ENCODE data around the gene PTK6. TPM values are rescaled to one million over a fixed set of nuclear protein-coding genes. Genes with fewer than 3 reads are reported as not detected.

Gene PTK6
- total RNA-seq, 3 donors from 2014 or later = 0.16 to 2.3 (median 0.88) TPM

DNA sequence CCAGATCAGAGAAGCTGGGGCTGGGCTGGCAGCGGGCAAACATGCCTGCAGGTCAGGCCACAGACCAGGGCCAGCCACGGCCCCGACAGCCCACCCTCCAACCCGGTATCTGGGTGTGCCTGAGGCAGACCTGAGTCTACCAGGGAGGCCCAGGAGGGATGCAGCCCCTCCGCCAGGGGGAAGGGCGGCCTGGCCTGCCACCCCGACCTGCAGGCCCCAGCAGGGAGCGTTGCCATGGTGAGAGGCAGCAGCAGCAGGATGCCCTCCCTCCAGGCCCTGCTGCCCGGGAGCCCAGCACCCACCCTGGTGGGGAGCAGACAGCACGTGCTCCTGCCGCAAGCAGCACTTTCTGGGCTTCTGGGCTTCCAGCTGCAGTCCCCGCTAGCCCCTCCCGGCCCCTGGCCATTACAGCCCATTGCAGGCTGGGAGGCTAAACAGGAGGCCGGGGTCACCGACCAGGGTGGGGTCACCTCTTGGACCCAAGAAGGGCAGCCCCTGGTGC lies 34.5 kb downstream of the PTK6 start:
- TF ChIP-seq POLR2AphosphoS5 (IDR thresholded peaks at IDR 0.05) (no peak), POLR2A (IDR thresholded peaks at IDR 0.05) (no peak)
- TF ChIP-seq, protein P1, sequence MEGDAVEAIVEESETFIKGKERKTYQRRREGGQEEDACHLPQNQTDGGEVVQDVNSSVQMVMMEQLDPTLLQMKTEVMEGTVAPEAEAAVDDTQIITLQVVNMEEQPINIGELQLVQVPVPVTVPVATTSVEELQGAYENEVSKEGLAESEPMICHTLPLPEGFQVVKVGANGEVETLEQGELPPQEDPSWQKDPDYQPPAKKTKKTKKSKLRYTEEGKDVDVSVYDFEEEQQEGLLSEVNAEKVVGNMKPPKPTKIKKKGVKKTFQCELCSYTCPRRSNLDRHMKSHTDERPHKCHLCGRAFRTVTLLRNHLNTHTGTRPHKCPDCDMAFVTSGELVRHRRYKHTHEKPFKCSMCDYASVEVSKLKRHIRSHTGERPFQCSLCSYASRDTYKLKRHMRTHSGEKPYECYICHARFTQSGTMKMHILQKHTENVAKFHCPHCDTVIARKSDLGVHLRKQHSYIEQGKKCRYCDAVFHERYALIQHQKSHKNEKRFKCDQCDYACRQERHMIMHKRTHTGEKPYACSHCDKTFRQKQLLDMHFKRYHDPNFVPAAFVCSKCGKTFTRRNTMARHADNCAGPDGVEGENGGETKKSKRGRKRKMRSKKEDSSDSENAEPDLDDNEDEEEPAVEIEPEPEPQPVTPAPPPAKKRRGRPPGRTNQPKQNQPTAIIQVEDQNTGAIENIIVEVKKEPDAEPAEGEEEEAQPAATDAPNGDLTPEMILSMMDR (IDR thresholded peaks at IDR 0.05) = no peak
- intact Hi-C loops (cut with DNase I; ENCODE audit: low total_unique reads) = no loop called here
- Histone ChIP-seq H3K4me3 (no peak overlapping the region), H3K36me3 (no peaks in the 10 kb centered on the region), H3K9me3 (peaks cover 18 to 24% of the 10 kb centered on the region in 2 donors), H3K27me3 (peaks cover 7 to 70% of the 10 kb centered on the region in 2 donors), H3K4me1 (peaks cover 0 to 10% of the 10 kb centered on the region in 2 donors), H3K27ac (no peak overlapping the region)
- DNase-seq (ENCODE audit: low spot score in 2 of 2) = no peak

DNA sequence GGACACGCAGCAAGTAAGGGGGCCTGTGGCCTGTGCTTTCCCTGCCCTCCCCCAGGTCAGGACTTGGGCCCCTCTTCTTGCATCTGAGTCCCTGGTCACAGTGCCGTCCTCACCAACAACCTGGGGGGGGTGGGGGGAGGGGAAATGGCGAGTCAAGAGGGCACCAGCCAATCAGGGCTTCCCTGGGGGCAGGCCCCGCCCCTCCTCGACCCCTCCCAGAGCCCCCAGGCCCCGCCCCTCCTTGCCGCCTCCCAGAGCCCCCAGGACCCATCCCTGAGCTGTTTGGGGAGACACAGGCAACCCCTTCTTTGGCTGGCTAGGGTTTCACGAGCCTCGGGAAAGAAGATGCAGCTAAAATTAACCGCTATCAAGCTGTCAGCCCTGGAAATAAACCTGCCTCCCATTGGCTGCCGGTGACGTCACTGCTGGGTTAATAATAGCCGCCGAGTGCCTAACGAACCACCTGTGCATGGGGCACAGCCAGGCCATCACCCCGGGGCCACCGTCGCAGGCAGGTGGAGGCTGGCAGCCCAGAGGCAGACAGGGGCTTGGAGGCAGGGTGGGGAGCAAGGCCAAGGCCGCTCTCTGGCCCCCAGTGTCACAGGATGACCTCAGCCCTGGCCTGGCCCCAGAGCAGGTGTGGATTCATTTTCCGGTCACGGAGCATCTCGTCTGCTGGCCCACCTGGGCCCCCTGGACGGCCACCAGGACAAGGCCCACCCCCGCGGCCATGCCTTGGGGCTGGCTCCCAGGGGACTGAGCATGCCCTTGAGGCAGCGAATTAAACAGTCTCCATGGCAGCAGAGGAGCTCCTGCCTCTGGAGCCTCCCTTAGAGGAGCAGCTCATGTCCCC lies 35.1 kb downstream of the PTK6 start:
- intact Hi-C loops (cut with DNase I; ENCODE audit: low total_unique reads) = no loop called here
- Histone ChIP-seq H3K4me1 (peaks cover 0 to 10% of the 10 kb centered on the region in 2 donors), H3K27ac (no peak overlapping the region), H3K27me3 (peaks cover 7 to 74% of the 10 kb centered on the region in 2 donors), H3K4me3 (no peak overlapping the region), H3K36me3 (no peaks in the 10 kb centered on the region), H3K9me3 (peaks cover 18 to 24% of the 10 kb centered on the region in 2 donors)
- no peak for TF ChIP-seq POLR2A (IDR thresholded peaks at IDR 0.05)
- no peak for TF ChIP-seq POLR2AphosphoS5 (IDR thresholded peaks at IDR 0.05)
- TF ChIP-seq, protein P1 (IDR thresholded peaks at IDR 0.05) = no peak
- DNase-seq (ENCODE audit: low spot score in 2 of 2) = no peak

DNA sequence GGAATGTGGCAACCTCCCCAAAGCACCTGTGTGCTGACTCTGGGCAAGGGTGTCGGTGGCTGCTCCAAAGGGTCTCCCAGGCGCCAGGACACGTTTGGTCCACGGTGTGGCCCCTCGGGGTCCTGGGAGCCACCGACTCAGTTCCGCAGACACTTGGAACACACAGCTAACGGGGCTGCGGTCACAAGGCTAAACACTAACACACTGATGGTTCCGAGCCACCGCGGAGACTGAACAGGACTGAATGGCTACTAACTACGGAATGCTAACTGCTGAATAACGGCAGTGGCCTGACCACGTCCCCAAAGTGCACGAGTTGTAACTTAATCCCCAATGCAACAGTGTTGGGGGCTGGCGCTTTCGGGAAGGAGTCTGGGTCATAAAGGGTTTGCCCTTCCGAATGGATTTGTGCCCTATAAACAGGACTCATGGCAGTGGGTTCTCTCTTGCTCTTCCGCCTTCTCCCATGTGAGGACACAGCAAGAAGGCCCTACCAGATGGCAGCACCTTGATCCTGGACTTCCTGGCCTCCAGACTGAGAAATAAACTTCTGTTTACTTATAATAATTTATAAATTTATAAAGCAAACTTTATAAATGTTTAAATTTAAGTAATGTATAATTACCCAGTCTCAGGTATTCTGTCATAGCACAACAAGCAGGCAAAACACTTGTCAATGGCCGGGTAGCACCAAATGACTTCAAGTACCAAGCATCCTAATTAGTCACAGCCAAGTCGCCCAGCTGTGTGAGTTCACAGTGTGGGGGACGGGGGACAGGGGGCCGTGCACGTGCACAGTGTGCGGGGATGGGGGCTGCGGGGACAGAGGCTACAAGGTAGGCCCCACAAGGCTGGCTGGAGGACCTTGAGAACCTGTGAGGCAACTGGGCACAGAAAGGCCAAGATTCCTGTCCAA lies 36.0 kb downstream of the PTK6 start:
- Histone ChIP-seq H3K27ac (no peak overlapping the region), H3K4me1 (peaks cover 0 to 10% of the 10 kb centered on the region in 2 donors), H3K27me3 (peaks cover 7 to 70% of the 10 kb centered on the region in 2 donors), H3K4me3 (no peak overlapping the region), H3K36me3 (no peaks in the 10 kb centered on the region), H3K9me3 (peaks cover 18 to 24% of the 10 kb centered on the region in 2 donors)
- intact Hi-C loops (cut with DNase I; ENCODE audit: low total_unique reads) = no loop called here
- no peak for DNase-seq (ENCODE audit: low spot score in 2 of 2)
- TF ChIP-seq POLR2AphosphoS5 (IDR thresholded peaks at IDR 0.05) = no peak
- TF ChIP-seq, protein P1 (IDR thresholded peaks at IDR 0.05) = no peak
- no peak for TF ChIP-seq POLR2A (IDR thresholded peaks at IDR 0.05)

DNA sequence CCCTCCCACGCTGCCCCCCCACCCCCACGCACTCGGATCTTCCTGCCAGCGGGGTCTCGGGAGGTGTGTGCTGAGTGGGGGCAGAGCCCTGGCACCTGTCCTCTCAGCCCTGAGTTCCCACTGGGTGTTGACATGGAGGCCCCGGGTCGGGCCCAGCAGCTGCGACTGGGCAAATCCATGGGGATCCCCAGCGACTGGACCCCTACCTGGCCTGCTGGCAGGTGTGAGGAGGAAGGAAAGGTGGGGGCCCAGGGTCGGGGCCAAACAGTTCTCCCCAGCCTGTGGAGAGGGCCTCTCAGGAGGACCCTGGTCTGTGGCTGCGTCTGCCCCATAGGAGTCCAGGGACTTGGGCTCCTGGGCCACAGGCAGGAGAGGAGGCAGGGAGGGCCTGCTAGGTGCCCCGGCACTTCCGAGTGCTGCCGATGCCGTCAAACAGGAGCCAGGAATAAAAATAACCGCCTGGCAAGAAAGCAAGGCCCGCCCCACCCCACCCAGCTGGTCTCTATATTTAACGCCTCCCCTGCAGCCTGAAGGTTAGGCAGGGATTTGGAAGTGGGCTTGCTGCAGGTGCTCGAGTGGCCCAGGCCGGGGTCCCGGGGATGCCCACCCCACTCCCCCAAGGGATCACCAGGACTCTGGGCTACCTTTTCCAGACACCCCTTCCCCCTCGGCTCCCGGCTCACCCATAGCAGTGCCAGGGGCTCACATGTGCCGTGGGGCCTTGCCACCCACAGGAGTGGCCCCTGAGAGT lies 36.9 kb downstream of the PTK6 start:
- TF ChIP-seq POLR2AphosphoS5 (IDR thresholded peaks at IDR 0.05) (no peak), POLR2A (IDR thresholded peaks at IDR 0.05) (no peak)
- TF ChIP-seq, protein P1 (IDR thresholded peaks at IDR 0.05) = no peak
- DNase-seq (ENCODE audit: low spot score in 2 of 2) = no peak
- no peak overlapping the region for H3K4me3 ChIP-seq
- H3K36me3 ChIP-seq = no peaks in the 10 kb centered on the region
- peaks cover 7 to 69% of the 10 kb centered on the region in 2 donors for H3K27me3 ChIP-seq
- peaks cover 12 to 17% of the 10 kb centered on the region in 2 donors for H3K9me3 ChIP-seq
- intact Hi-C loops (cut with DNase I; ENCODE audit: low total_unique reads) = no loop called here
- no peak overlapping the region for H3K27ac ChIP-seq
- H3K4me1 ChIP-seq = peaks cover 0 to 10% of the 10 kb centered on the region in 2 donors

Data from breast epithelium (tissue), 4 donors.